IPS-15b (cell line): ENCODE data around the gene MAP1A.

ENCODE experiments used
- H3K27me3 ChIP-seq: one replicate; pipeline ENCODE4 v1.6.1; 2013; ENCODE audit warnings: low read length; ENCODE audit not compliant: control insufficient read depth, insufficient read depth
- H3K36me3 ChIP-seq: one replicate; pipeline ENCODE4 v1.6.1; 2013; ENCODE audit warnings: low read length; ENCODE audit not compliant: control insufficient read depth, insufficient read depth
- H3K4me1 ChIP-seq: one replicate; pipeline ENCODE4 v1.6.1; 2013; ENCODE audit warnings: mild to moderate bottlenecking, low read length; ENCODE audit not compliant: control insufficient read depth, insufficient read depth
- H3K4me3 ChIP-seq: one replicate; pipeline ENCODE4 v1.5.1; 2013; ENCODE audit warnings: low read depth, low read length
- H3K9ac ChIP-seq: one replicate; pipeline ENCODE4 v1.6.1; 2013; ENCODE audit warnings: low read depth, mild to moderate bottlenecking, low read length
- H3K9me3 ChIP-seq: one replicate; pipeline ENCODE4 v1.6.1; 2013; ENCODE audit warnings: mild to moderate bottlenecking, low read length; ENCODE audit not compliant: control insufficient read depth, insufficient read depth

Gene MAP1A

DNA sequence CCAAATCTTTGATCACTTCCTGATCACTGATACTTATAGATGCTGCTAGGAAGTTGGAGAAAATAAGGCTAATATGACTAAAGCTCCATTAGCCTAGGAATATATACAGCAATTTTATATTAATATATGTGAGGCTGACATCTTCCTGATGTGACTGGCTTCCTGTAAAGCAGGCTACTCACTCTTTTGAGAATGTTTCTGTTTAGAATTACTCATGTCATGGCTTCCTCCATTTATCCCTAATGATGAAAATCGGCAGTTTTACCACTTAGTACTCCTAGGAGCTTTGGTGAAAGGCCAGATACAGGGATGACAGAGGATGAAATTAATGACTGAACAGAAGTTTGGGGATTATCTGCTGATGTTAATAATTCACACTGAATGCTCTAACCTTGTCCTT is 3.9 kb upstream of the MAP1A start:
- no peak overlapping the region for H3K9ac ChIP-seq
- H3K9me3 ChIP-seq = no peaks in the 10 kb centered on the region
- peaks cover 14% of the 10 kb centered on the region for H3K4me1 ChIP-seq
- no peak overlapping the region for H3K4me3 ChIP-seq
- H3K36me3 ChIP-seq = no peaks in the 10 kb centered on the region
- peaks cover 41% of the 10 kb centered on the region for H3K27me3 ChIP-seq

GRCh38 chr15:43514241-43515057 is 3.0 kb upstream of the MAP1A start:
- Histone ChIP-seq H3K4me3 (peak overlapping the region; percentile 38), H3K36me3 (no peaks in the 10 kb centered on the region), H3K4me1 (peaks cover 16% of the 10 kb centered on the region), H3K9me3 (no peaks in the 10 kb centered on the region), H3K9ac (no peak overlapping the region), H3K27me3 (peaks cover 50% of the 10 kb centered on the region)

- peaks cover 13% of the 10 kb centered on the region for H3K4me1 ChIP-seq
- no peak overlapping the region for H3K4me3 ChIP-seq
- H3K9ac ChIP-seq = no peak overlapping the region
- no peaks in the 10 kb centered on the region for H3K9me3 ChIP-seq
- H3K36me3 ChIP-seq = no peaks in the 10 kb centered on the region
- H3K27me3 ChIP-seq = peaks cover 63% of the 10 kb centered on the region
Measured at GRCh38 chr15:43515741-43516140, 1.7 kb upstream of the MAP1A start.

- Histone ChIP-seq H3K9ac (no peak overlapping the region), H3K27me3 (peaks cover 62% of the 10 kb centered on the region), H3K4me3 (peak overlapping the region; percentile 2)
Measured at GRCh38 chr15:43516185-43516584, 1.2 kb upstream of the MAP1A start.

DNA sequence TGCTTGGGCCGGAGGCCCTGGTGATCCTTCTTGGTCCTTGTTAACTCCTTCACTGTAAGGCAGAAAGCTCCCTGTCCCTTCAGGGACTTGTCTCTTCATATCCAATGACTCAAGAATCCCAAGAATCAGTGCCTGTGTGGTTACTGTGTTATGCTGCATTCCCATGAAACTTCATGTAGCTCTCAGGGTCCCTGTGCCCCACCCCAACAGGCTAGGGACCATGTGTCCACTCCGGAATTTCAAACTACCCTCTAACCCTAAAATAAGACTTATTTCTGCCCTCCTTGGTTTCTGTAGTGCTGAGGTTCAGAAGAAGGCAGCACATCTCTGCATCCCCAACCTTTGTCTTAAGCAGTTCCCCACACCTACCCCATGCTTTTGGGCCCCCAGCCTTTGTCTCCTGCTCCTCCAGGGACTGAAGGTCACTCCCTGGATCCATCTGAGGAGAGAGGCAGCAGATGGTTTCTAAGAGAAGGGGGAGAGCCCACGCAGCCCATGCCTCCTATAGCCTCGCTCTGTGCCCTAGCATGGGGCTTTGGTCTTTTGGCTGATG is 531 bp upstream of the MAP1A start:
- Histone ChIP-seq H3K4me3 (peak overlapping the region; percentile 45), H3K9ac (no peak overlapping the region), H3K9me3 (no peaks in the 10 kb centered on the region), H3K36me3 (peaks cover 3% of the 10 kb centered on the region), H3K27me3 (peaks cover 55% of the 10 kb centered on the region), H3K4me1 (peaks cover 13% of the 10 kb centered on the region)

More at GRCh38 chr15:43516185-43516584, 1.2 kb upstream of the MAP1A start:
- Histone ChIP-seq H3K9me3 (no peaks in the 10 kb centered on the region), H3K36me3 (no peaks in the 10 kb centered on the region), H3K4me1 (peaks cover 13% of the 10 kb centered on the region)

GRCh38 chr15:43518197-43518761 is 871 bp downstream of the MAP1A start:
- Histone ChIP-seq H3K4me1 (peaks cover 13% of the 10 kb centered on the region), H3K9me3 (no peaks in the 10 kb centered on the region), H3K4me3 (peak overlapping the region; percentile 63), H3K27me3 (peaks cover 44% of the 10 kb centered on the region), H3K36me3 (peaks cover 4% of the 10 kb centered on the region), H3K9ac (no peak overlapping the region)

GRCh38 chr15:43519196-43519595 is 1.8 kb downstream of the MAP1A start:
- peaks cover 13% of the 10 kb centered on the region for H3K4me1 ChIP-seq
- H3K4me3 ChIP-seq = peak overlapping the region; percentile 63

DNA sequence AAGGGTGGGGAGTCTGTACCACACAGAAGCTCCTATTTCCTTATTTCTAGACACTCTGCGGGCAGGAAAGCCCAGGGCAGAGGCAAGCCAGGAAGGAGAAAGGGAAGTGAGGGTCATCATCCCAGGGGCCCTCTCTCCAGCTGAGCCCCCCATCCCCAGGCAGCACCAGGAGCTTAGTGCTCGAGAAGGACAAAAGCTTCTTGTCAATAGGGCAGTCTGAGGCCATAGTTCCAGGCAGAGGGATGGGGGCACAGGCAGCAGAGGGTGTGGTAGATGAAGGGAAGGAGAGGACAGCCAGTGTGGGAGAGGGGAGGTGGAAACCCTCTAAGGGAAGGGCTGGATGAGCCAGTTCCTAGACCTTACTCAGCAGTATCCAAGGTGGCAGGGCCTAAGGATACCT is 2.7 kb downstream of the MAP1A start:
- H3K27me3 ChIP-seq = peaks cover 41% of the 10 kb centered on the region
- no peak overlapping the region for H3K4me3 ChIP-seq
- no peaks in the 10 kb centered on the region for H3K9me3 ChIP-seq
- H3K36me3 ChIP-seq = peaks cover 4% of the 10 kb centered on the region
- H3K4me1 ChIP-seq = peaks cover 13% of the 10 kb centered on the region
- H3K9ac ChIP-seq = no peak overlapping the region

More at GRCh38 chr15:43519196-43519595, 1.8 kb downstream of the MAP1A start:
- no peaks in the 10 kb centered on the region for H3K9me3 ChIP-seq
- H3K27me3 ChIP-seq = peaks cover 42% of the 10 kb centered on the region
- H3K36me3 ChIP-seq = peaks cover 4% of the 10 kb centered on the region
- H3K9ac ChIP-seq = no peak overlapping the region

GRCh38 chr15:43521419-43521818 is 4.0 kb downstream of the MAP1A start:
- peaks cover 30% of the 10 kb centered on the region for H3K27me3 ChIP-seq
- H3K36me3 ChIP-seq = peaks cover 4% of the 10 kb centered on the region

DNA sequence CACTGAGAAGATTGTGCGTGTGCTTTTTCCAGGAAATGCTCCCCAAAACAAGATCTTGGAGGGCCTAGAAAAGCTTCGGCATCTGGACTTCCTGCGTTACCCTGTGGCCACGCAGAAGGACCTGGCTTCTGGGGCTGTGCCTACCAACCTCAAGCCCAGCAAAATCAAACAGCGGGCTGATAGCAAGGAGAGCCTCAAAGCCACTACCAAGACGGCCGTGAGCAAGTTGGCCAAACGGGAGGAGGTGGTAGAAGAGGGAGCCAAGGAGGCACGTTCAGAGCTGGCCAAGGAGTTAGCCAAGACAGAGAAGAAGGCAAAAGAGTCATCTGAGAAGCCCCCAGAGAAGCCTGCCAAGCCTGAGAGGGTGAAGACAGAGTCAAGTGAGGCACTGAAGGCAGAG is 4.8 kb downstream of the MAP1A start:
- peaks cover 4% of the 10 kb centered on the region for H3K36me3 ChIP-seq

More at GRCh38 chr15:43521419-43521818, 4.0 kb downstream of the MAP1A start:
- Histone ChIP-seq H3K4me3 (no peak overlapping the region), H3K9ac (no peak overlapping the region), H3K9me3 (no peaks in the 10 kb centered on the region), H3K4me1 (peaks cover 10% of the 10 kb centered on the region)

DNA sequence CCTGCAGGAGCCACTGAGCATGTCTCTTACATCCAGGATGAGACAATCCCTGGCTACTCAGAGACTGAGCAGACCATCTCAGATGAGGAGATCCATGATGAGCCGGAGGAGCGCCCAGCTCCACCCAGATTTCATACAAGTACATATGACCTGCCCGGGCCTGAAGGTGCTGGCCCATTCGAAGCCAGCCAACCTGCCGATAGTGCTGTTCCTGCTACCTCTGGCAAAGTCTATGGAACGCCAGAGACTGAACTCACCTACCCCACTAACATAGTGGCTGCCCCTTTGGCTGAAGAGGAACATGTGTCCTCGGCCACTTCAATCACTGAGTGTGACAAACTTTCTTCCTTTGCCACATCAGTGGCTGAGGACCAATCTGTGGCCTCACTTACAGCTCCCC is 6.2 kb downstream of the MAP1A start:
- no peak overlapping the region for H3K4me3 ChIP-seq
- peaks cover 4% of the 10 kb centered on the region for H3K4me1 ChIP-seq
- no peaks in the 10 kb centered on the region for H3K9me3 ChIP-seq
- peaks cover 4% of the 10 kb centered on the region for H3K36me3 ChIP-seq
- no peak overlapping the region for H3K9ac ChIP-seq
- peaks cover 22% of the 10 kb centered on the region for H3K27me3 ChIP-seq

More for the DNA sequence above, 4.8 kb downstream of the MAP1A start:
- Histone ChIP-seq H3K9ac (no peak overlapping the region), H3K9me3 (no peaks in the 10 kb centered on the region), H3K27me3 (peaks cover 22% of the 10 kb centered on the region), H3K4me3 (no peak overlapping the region), H3K4me1 (peaks cover 5% of the 10 kb centered on the region)
